NCI-H2196 (cell line): ENCODE measurements around the gene FRMD3.

Experiments used
- DNase-seq: peaks from one replicate; lab custom pipeline; 2025; ENCODE audit not compliant: unreplicated experiment; lab: John Stamatoyannopoulos, UW

Gene FRMD3

DNA sequence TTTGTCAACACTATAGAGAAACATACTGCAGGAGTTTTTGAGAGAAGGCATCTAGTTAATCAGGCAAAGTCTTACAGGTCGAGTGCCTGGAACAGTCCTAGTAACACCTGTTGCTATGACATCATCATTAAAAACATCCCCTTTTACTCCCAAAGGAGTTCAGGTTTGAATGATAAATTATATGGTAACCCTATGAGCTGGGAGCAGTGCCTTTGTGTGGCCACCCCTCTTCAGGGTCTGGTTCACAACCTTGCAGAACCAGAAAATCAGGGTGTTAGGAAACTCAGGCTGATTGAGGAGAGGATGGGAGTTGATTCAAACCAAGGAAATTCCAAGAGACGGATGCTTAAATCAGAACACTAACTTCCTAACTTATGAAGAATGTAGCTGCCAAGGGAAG is 296.1 kb downstream of the FRMD3 start:
- DNase-seq: no peak

DNA sequence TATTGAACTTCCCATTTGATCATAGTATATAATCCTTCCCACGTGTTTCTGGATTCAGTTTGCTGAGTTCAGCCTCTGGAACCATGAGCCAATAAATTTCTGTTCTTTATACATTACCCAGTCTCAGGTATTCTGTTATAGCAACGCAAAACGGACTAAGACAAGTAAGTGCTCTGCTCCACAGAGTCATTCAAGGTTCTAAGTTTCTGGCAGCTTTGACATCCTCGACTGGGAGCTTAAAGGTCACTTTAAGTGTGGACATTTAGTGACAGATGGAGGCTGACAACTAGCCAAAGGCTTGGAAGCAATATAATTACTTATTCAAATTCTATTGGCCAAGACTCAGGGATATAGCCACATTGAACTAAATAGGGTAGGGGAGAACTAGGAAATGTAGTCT is 297.5 kb downstream of the FRMD3 start:
- no peak for DNase-seq

DNA sequence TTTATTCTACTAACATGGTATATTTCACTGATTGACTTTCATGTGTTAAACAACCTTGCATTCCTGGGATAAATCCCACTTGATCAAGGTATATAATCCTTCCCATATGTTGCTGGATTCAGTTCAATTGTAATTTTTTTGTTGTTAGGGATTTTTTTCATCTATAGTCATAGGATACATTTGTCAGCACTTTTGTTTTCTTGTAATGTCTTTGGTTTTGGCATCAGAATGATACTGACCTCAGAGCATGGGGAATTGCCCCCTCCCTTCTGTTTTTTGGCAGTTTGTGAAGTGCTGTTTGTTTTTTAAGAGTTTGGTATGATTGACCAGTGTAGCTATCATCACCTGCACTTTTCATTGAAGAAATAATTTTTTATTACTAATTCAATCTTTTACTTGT is 298.5 kb downstream of the FRMD3 start:
- no peak for DNase-seq

DNA sequence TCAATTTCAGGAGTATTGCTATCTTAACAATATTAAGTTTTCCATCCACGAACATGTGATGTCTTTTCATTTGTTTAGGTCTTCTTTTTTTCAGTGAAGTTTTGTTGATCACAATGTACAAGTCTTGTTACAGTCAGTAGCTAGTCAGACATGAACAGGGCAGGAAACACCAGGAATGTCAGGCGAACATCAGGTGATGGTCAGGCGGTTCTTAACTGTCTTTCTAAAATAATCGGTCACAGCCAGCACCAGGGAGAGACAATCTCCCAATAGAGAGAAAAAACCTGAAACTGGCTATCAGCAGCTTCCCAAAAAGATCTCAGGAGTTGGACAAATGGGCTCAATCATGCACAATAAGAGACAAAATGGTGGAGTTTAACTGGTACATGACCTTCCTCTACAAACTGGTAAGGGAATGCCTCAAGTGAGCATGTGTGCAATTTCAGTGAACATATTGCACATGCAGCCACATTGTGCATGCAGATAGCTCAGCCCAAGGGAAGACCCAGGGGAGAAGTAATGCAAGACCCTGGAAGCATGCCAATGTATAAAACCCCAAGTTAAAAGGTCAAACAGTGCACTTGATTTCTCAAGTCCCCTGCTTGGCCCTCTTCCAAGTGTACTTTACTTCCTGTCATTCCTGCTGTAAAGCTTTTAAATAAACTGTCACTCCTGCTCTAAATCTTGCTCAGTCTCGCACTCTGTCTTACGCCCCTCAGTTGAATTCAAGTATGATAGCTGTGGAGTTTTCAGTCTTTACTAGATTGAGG is 299.1 kb downstream of the FRMD3 start:
- DNase-seq: no peak

DNA sequence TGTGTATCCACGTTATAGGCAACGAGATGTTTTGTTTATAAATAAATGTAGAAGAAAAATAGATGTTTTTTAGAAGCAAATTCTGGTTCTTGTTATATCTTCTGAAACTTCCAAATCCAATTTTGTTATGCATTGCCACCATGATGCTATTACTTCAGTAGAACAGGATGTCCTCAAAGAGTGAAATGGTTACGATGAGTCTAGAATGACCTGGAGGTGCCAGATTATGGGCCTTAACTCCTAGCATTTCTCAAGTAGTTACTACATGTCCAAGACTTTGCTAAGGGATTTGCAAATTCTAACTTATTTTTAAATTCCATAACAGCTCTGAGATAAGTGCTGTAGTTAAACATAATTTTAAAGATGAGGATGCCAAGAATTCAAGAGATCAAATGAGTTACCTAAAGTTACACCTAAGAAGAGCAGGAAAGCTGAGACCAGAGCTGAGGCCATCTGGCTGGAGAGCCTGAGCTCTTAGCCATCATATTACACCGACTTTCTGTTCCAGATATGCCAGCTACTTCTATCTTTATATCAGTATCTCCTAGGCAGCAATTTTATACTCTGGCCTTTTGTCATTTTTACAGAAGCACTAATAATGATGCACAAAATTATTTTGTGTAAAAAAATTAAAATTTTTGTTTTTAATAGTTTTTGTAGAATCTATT is 302.0 kb downstream of the FRMD3 start:
- DNase-seq: no peak

DNA sequence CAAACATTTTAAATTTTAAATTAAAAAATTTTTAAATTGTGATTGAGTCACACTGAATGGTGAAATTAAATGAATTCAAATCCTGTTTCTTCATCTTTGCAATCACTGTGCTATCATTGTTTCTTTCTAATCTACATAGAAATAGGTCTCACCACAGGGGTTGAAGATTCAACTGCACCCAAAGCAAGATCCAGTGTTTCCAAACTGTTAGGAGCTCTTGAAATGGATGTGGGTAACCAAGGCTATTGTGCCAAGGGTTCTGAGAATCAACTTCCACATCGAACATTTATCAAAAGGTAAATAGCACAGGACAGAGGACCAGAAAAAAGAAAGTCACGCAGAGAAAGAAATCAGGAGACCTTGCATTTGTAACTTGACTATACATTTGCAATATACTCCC is 302.7 kb downstream of the FRMD3 start:
- DNase-seq: no peak

DNA sequence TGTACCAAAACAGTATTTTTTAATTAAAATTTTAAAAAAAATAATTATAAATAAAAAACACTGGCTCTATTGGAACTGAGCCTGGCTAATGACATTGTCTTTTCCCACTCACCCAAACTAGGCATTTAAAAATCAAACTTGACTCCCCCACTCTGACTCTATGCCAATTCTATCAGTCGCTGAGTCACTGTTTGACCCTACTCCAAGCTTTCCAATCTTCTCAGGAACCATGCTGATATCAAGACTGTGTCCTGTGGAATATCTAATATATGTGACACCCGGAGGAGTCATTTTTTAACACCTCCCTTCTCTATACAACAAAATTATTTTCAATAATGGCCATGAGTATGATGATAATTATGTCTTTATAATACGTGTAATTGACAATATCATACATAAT is 303.7 kb downstream of the FRMD3 start:
- DNase-seq: no peak

DNA sequence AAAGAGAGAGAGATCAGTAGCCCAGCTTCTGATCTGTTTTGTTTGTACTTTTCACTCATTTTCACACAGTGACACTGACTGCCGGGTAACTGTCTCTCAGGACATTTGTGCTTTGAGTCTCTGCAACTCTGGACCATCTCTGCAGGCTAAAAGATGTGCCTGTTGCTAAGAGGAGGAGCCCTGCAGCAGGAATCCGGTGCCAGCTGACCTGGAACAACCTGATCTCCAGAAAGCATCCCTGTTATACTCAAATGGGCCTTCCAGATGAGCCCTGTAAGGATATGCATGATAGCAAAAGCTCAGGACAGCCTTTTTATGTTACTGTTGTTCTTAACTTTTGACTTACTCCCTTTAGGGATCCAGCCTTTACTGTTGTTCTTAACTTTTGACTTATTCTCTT is 304.6 kb downstream of the FRMD3 start:
- no peak for DNase-seq

DNA sequence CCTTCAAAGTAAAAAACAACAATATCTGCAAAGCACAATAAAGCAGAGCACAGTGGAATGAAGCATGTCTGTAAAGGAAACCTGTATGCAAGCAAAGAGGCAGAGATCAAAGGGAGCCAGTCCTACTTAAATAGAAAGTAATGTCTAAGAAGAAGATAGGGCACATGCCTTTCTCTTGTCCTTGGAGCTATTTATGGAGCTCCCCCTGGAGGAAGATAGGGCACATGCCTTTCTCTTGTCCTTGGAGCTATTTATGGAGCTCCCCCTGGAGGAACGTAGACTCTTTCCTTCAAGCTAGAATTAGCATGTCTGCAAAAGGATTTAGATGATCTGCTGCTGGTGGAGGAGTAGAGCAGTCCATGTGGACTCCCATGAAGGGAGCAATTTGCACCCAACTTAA is 307.2 kb downstream of the FRMD3 start:
- no peak for DNase-seq

DNA sequence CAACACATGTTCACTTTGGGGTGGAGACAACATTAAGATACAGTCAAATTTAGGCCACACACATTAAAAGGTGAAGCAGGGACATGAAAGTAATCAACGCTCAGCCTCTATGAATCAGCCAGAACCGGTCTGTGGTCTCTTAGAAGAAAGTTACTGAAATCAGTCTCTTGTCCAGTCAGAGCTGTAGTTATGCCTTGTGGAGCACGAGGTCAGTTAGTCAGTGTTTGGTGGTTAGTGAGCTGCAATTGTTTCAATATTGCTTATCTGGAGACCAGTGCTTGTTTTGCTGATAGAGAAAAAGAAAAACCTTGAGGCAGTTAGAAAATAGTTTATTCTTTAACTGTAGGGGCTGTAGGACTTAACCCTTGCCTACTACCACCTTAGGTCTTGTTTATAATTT is 317.5 kb downstream of the FRMD3 start:
- DNase-seq: no peak

DNA sequence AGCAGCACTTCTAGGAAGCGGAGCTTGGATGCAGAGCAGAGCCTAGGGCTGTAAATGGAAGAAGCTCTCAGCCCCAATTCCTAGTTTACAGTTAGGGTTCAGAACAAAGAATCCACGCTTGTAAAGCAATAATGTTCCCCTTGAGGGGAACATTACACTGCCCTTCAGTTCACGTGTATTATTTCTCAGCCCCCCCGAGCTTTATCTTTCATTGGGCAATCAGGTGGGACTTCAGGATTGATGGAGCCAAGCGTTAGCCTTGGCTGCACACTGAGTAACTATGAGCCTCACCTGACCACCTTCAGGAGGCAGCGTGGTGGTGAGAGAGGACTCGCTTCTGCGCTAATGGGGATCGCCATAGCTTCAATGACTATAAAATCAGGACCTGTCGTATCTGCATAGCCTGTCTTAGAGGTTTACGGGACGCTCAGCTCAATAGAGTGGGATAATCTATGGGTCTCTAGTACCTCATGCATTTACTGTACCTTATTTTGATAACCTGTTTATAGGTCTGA is 318.2 kb downstream of the FRMD3 start:
- no peak for DNase-seq

DNA sequence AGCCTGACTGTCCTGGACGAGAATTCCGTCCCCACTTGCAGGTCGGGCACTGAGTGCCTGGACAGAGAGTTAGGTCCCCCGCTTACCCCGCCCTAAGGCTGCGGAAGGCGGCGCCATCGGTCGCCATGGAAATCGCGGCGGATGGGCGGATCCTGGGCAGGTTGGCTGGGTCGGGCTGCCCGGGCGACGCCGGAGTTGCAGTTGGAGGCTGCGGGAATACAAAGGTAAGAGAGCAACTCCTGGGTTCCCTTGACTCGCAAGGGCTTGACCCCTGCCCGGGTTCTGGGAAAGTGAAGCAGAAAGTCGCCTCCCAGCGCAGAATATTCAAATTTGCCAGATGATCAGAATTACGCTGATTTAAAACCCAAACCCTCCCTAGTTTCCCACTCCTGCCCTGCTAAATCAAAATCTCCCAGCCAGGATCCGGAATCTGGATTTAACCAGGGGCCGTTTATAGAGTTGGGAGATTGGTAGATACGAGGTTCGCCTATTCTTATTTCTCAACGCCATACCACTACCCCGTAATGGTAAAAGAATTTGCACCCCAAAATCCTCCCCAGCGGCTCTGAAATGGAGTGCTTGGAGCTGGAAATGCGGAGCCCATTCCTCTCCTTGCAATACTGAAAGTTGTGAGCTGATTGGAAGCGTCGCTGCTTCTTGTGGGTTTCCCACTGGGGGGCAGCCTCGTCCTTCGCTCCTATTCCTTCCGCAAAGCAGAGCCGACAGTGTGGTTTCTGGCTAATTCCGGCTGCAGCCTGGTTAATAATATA is 318.9 kb downstream of the FRMD3 start:
- peak; percentile 30 for DNase-seq

DNA sequence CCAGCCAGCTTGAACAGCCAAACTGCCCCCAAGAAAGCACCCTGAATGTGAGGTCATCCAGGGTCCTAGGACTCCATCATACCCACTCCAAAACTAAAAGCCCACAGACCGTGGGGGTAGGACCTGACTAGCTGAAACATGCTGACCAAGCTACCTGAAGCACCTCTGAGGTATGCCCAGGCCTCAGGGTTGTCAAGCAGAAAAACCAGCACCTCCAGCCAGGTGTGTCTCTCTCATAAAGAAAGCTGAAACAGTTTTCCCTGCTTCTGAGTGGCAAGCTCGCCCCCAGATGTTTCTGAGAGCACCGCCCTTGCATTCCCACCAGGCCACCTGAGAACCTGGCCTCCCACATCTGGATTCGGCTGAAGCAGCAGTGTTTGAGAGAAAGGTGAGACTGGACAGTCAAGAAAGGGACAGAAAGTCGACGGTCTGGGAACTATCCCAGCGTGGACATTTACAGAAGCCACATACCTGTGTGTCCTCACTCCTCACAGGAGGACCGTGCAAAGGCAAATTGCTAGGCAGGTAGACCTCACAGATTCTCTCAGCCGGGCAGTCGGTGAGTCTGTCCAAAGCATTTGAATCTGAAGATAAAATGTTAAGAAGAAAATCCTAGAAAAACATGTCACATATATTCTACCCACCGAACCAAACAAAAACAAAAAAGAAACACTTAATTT is 319.6 kb downstream of the FRMD3 start:
- no peak for DNase-seq

DNA sequence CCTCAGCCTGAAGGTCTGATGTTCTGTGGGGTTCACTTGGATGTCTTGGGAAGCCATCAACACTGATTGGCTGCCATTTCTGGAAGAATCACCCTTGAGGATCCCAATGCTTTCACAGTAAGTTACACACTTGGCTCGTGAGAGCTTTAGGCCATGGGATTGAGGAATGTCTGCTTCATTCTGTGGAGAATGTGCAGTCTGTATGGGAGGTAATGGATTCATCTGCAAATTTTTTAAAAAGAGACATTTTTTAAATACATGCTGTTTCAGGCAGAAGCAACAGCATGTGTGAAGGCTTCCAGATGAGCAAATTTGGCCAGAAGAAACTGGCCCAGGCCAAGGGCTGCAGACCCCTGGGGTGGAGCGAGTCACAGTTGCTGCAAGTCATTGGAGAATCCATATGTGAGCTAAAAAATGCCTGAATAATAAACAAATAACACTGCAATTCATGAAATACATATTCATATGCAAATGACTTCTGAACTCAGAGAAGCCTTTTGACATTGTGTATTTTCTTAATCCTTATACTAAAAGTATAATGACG is 328.9 kb downstream of the FRMD3 start:
- DNase-seq: no peak

DNA sequence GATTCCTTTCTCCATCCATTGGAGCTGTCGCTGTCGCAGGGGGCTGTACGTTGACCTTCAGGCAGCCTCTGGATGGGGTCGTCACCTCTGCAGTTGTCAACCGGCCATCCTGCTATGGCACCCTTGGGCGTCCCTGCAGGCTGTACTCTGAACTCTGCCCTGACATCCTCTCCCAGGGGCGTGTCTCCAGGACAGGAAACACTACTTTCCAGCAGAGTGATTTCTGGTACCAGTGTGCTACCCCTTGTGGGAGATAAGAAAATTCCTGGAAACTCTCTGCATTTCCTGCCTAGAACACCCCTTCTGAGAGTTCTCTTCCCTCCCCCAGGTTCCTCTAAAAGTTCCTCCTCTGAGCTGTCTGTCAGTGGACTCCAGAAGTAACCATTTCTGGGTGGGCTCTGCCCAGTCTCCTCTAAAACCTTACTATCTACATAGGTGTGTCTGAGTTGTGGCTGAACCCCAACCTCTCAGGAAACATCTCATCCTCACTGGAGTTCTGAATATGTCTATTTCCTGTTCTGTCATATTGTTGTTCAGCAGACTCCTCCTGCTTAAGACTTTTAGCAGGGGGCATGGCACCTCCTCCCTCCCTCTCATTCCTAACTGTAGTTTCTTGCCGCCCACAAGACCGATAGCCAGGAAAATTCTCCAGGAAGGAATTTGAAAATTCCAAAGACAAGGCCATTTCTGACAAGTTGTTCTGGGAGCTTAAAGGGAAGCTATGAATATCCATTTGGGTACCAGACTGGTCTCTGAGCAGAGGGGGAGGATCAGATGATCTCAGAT is 329.9 kb downstream of the FRMD3 start:
- DNase-seq: no peak

DNA sequence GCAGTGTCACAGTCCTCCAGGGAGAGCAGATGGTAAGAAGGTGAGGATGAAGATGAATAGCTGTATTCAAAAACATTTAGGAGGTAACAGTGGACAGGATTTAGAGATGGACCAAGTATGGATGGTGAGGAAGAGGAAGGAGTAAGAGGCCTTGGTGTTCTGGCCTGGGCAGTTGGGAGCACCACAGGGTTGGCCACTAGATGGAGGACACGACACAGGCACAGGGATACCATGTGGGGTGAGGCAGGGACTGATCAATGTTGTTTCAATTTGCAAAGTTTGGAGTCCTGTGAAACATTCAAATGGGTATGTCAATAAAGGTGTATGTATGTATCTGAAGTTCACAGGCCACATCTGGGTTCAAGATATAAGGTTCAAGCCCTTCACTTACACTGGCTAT is 334.2 kb downstream of the FRMD3 start:
- DNase-seq: no peak

DNA sequence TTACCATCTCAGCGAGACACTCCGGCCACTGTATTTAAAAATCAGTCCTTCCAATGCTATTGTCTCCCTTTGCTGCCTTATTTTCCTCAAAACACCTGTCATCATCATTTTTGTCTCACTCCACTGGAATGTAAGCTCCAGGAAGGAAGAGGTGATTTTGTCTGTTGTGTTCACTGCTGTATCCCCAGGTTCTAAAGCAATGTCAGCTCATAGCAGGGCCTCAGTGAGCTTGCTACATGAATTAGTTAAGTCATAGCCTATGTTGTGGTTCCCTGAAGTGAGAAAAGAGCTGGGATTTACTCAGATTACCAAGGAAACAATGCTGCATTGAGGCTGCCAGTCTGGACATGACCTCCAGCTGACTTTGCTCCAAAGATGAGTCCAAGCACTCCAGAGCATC is 337.7 kb downstream of the FRMD3 start:
- DNase-seq: no peak

DNA sequence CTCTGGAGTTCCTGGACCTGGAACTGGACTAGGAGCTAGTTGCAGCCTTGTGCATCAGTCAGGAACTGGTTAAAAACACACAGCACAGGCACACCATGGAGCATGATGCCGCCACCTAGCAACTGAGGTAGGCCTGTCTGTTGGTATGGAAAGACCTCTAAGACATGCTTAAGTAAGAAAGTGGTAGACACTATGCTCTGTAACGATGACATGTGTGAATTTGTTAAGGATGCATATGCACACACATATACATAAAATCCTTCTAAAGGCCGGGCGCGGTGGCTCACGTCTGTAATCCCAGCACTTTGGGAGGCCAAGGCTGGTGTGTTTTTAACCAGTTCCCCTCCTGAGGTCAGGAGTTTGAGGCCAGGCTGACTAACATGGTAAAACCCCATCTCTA is 338.4 kb downstream of the FRMD3 start:
- no peak for DNase-seq

DNA sequence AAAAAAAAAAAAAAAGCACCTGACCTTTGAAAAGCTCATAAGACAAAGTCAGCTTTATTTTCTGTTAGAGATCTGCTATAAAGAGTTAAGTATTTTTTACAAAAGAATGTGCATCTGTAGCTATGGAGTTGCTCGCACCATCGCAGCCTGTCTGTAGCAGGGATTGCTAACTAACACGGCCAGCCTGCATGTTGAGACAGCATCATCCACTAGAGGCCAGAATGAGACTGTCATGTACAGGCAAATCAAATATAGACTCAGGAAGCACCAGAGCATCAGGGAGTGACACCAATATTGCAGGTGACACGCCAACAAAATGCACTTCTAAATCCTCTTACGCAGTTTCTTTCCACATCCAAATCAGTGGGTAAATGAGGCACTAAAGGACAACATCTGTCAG is 339.0 kb downstream of the FRMD3 start:
- DNase-seq: peak; percentile 55

DNA sequence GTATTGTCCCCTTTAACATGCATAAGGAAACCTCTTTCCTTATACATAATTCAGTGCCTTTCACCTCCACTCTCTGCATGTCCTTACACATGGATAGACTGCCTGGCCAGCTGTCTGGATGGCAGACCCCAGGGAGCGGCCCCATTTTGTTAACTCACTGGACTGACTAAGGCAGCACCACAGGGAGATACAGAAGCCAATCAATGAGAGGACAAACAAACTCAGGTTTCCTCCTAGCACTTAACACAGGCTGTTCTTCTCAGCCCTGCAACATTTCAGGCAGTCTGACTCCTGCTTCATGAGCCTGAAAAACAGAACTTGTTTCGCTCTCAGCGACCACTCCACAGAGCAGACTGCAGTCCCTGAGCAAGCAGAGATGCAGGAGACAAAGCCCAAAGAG is 339.8 kb downstream of the FRMD3 start:
- DNase-seq: no peak
